ENCODE data around the gene SLC38A8.

SLC38A8 gene

GRCh38 chr16:83973581-83974385 lies 68.8 kb downstream of the SLC38A8 start:
- DNase-seq (ENCODE audit: extremely low read depth, insufficient read length): no peak
- no peaks in the 10 kb centered on the region for H3K27me3 ChIP-seq (replicated peaks; ENCODE audit: control insufficient read depth, insufficient read depth, low read length)
- no peak overlapping the region for H3K4me3 ChIP-seq (replicated peaks; ENCODE audit: low read depth, low read length)
- TF ChIP-seq, protein P1, sequence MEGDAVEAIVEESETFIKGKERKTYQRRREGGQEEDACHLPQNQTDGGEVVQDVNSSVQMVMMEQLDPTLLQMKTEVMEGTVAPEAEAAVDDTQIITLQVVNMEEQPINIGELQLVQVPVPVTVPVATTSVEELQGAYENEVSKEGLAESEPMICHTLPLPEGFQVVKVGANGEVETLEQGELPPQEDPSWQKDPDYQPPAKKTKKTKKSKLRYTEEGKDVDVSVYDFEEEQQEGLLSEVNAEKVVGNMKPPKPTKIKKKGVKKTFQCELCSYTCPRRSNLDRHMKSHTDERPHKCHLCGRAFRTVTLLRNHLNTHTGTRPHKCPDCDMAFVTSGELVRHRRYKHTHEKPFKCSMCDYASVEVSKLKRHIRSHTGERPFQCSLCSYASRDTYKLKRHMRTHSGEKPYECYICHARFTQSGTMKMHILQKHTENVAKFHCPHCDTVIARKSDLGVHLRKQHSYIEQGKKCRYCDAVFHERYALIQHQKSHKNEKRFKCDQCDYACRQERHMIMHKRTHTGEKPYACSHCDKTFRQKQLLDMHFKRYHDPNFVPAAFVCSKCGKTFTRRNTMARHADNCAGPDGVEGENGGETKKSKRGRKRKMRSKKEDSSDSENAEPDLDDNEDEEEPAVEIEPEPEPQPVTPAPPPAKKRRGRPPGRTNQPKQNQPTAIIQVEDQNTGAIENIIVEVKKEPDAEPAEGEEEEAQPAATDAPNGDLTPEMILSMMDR (IDR thresholded peaks at IDR 0.05; ENCODE audit: insufficient read depth, low read length, poor library complexity, severe bottlenecking): no peak
- H3K36me3 ChIP-seq (ENCODE audit: control insufficient read depth, insufficient read depth, low read length): no peaks in the 10 kb centered on the region

- H3K36me3 ChIP-seq (ENCODE audit: control insufficient read depth, insufficient read depth, low read length): no peaks in the 10 kb centered on the region
- H3K4me3 ChIP-seq (replicated peaks; ENCODE audit: low read depth, low read length): no peak overlapping the region
- no peak for DNase-seq (ENCODE audit: extremely low read depth, insufficient read length)
- TF ChIP-seq, protein P1 (IDR thresholded peaks at IDR 0.05; ENCODE audit: insufficient read depth, low read length, poor library complexity, severe bottlenecking): no peak
- no peaks in the 10 kb centered on the region for H3K27me3 ChIP-seq (replicated peaks; ENCODE audit: control insufficient read depth, insufficient read depth, low read length)
Measured at GRCh38 chr16:83973077-83973476, 69.5 kb downstream of the SLC38A8 start.

- TF ChIP-seq, protein P1 (IDR thresholded peaks at IDR 0.05; ENCODE audit: insufficient read depth, low read length, poor library complexity, severe bottlenecking): no peak
- DNase-seq (ENCODE audit: extremely low read depth, insufficient read length): no peak
- Histone ChIP-seq H3K27me3 (replicated peaks; ENCODE audit: control insufficient read depth, insufficient read depth, low read length) (no peaks in the 10 kb centered on the region), H3K4me3 (replicated peaks; ENCODE audit: low read depth, low read length) (no peak overlapping the region), H3K36me3 (ENCODE audit: control insufficient read depth, insufficient read depth, low read length) (no peaks in the 10 kb centered on the region)
Measured at GRCh38 chr16:83972256-83973008, 70.2 kb downstream of the SLC38A8 start.

- H3K27me3 ChIP-seq (replicated peaks; ENCODE audit: control insufficient read depth, insufficient read depth, low read length): no peaks in the 10 kb centered on the region
- no peaks in the 10 kb centered on the region for H3K36me3 ChIP-seq (ENCODE audit: control insufficient read depth, insufficient read depth, low read length)
- TF ChIP-seq, protein P1 (IDR thresholded peaks at IDR 0.05; ENCODE audit: insufficient read depth, low read length, poor library complexity, severe bottlenecking): no peak
- no peak overlapping the region for H3K4me3 ChIP-seq (replicated peaks; ENCODE audit: low read depth, low read length)
- DNase-seq (ENCODE audit: extremely low read depth, insufficient read length): no peak
Measured at GRCh38 chr16:83971165-83972130, 71.1 kb downstream of the SLC38A8 start.

- H3K27me3 ChIP-seq (replicated peaks; ENCODE audit: control insufficient read depth, insufficient read depth, low read length): no peaks in the 10 kb centered on the region
- no peaks in the 10 kb centered on the region for H3K36me3 ChIP-seq (ENCODE audit: control insufficient read depth, insufficient read depth, low read length)
- H3K4me3 ChIP-seq (replicated peaks; ENCODE audit: low read depth, low read length): no peak overlapping the region
- TF ChIP-seq, protein P1 (IDR thresholded peaks at IDR 0.05; ENCODE audit: insufficient read depth, low read length, poor library complexity, severe bottlenecking): no peak
- DNase-seq (ENCODE audit: extremely low read depth, insufficient read length): no peak
Measured at GRCh38 chr16:83970430-83970815, 72.2 kb downstream of the SLC38A8 start.

Measured in GM06990 (cell line).